ENCODE measurements around the gene OPALIN.

Gene OPALIN

DNA sequence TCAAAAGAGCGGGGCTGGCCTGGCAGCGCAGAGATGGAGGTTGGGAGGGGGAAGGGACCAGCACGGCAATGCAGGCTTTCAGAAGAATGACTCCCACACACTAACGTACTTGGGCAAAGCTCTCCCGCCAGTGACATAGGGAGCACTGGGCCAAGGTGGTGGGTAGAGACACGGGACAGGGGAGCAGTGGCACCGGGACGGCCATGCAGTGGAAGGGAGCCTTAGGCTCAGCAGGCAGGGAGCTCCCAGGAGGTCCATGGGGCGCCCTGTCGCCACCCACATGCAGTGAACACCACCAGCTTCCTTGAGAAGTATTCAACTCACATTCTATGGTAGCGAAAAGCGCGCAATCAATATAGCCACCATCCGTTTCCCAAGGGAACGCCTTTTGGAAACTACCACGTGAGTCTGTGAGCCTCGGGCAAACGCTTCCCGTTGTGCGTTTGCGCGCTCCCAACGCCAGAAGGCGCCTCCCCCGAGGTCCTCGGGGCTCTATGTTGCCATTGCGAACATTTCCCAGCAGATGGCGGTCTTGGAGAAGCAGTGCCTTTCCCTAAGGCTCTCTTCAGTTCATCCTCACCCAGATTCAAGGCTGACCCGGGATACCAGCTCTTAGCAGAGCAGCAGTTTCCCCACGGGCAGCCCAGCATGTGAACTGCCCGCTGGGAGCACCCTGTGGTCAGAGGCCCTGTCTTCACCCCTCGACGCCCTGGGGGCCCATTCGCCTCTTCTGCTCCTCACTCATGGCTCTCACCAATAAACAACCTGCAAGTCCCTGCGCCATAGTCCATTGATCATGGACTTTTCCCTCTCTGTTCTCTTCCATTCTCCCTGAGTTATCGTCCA lies 16.4 kb upstream of the OPALIN start:
- TF ChIP-seq POLR2AphosphoS5 (IDR thresholded peaks at IDR 0.05; ENCODE audit: low read depth, low read length): no peak
- TF ChIP-seq FOXP2 (optimal IDR thresholded peaks at IDR 0.05; ENCODE audit: borderline replicate concordance, extremely low read depth, extremely low read length, insufficient read depth): peak; percentile 35

DNA sequence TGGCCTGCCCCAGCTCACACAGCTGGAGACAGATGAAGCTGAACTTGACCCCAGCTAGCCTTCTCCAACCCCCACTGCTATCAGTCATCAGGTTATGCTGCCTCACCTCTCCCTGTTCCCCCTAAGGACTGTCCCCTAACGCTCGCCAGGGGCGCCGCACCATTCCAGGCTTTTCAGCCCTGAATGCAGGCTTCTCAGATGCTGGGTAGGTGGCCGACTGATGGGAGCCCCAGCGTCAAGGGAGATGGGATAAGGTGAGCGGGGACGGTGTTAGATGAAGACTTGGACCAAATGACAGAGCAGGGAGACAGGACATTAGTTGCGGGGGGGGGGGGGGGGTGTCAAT lies 15.8 kb upstream of the OPALIN start:
- no peak for TF ChIP-seq TAF1 (IDR thresholded peaks at IDR 0.05; ENCODE audit: borderline replicate concordance, insufficient read depth, low read length)
- no peak for TF ChIP-seq SIN3A (IDR thresholded peaks at IDR 0.05; ENCODE audit: borderline replicate concordance, insufficient read depth, low read length)
- TF ChIP-seq, protein P1, sequence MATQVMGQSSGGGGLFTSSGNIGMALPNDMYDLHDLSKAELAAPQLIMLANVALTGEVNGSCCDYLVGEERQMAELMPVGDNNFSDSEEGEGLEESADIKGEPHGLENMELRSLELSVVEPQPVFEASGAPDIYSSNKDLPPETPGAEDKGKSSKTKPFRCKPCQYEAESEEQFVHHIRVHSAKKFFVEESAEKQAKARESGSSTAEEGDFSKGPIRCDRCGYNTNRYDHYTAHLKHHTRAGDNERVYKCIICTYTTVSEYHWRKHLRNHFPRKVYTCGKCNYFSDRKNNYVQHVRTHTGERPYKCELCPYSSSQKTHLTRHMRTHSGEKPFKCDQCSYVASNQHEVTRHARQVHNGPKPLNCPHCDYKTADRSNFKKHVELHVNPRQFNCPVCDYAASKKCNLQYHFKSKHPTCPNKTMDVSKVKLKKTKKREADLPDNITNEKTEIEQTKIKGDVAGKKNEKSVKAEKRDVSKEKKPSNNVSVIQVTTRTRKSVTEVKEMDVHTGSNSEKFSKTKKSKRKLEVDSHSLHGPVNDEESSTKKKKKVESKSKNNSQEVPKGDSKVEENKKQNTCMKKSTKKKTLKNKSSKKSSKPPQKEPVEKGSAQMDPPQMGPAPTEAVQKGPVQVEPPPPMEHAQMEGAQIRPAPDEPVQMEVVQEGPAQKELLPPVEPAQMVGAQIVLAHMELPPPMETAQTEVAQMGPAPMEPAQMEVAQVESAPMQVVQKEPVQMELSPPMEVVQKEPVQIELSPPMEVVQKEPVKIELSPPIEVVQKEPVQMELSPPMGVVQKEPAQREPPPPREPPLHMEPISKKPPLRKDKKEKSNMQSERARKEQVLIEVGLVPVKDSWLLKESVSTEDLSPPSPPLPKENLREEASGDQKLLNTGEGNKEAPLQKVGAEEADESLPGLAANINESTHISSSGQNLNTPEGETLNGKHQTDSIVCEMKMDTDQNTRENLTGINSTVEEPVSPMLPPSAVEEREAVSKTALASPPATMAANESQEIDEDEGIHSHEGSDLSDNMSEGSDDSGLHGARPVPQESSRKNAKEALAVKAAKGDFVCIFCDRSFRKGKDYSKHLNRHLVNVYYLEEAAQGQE (IDR thresholded peaks at IDR 0.05; ENCODE audit: insufficient read depth in 1 of 2, low read depth in 2 of 2, low read length in 2 of 2): no peak
- no peak for TF ChIP-seq POLR2AphosphoS5 (IDR thresholded peaks at IDR 0.05; ENCODE audit: low read depth, low read length)
- TF ChIP-seq FOXP2 (optimal IDR thresholded peaks at IDR 0.05; ENCODE audit: borderline replicate concordance, extremely low read depth, extremely low read length, insufficient read depth): no peak

DNA sequence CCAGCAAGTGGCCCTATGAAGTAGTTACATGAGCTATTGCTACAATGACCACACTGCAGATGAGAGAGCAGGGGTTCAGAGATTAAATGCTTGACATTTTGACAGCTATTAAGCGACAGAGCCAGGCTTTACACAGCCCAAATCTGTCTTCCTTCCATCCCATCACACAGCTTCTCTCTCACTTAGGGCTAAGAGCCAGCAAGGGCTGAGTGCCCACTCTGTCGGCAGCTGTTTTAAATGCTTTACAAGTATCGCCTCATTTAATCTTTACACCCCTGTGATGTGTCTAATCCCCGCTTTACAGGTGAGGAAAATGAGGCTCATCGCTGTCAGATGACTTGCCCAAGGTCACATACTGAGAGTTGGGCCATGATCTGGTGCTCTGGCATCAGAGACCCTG lies 15.2 kb upstream of the OPALIN start:
- TF ChIP-seq SIN3A (IDR thresholded peaks at IDR 0.05; ENCODE audit: borderline replicate concordance, insufficient read depth, low read length): no peak
- no peak for TF ChIP-seq POLR2AphosphoS5 (IDR thresholded peaks at IDR 0.05; ENCODE audit: low read depth, low read length)
- TF ChIP-seq FOXP2 (optimal IDR thresholded peaks at IDR 0.05; ENCODE audit: borderline replicate concordance, extremely low read depth, extremely low read length, insufficient read depth): no peak
- TF ChIP-seq, protein P1 (IDR thresholded peaks at IDR 0.05; ENCODE audit: insufficient read depth in 1 of 2, low read depth in 2 of 2, low read length in 2 of 2): no peak
- no peak for TF ChIP-seq TAF1 (IDR thresholded peaks at IDR 0.05; ENCODE audit: borderline replicate concordance, insufficient read depth, low read length)

DNA sequence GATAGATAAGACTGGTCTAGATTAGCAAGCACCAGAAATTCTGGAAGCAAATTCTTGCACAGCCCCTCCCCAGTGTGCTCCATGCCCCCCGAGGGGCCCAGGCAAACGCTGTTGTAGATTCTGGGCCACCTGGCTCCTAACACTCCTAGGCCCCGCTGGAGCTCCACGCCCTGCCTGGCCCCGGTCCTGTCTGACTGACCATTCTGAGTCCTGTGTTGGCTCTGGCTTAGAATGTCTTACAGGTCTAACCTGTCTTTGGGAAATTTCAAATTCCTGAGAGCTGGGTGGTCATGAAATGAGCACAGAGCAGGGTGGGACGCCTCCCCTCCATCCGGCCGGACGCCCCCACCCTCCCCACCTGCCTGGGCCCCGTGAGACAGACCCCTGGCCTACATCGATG lies 12.6 kb upstream of the OPALIN start:
- no peak for TF ChIP-seq TAF1 (IDR thresholded peaks at IDR 0.05; ENCODE audit: borderline replicate concordance, insufficient read depth, low read length)
- TF ChIP-seq, protein P1 (IDR thresholded peaks at IDR 0.05; ENCODE audit: insufficient read depth in 1 of 2, low read depth in 2 of 2, low read length in 2 of 2): no peak
- TF ChIP-seq POLR2AphosphoS5 (IDR thresholded peaks at IDR 0.05; ENCODE audit: low read depth, low read length): no peak
- TF ChIP-seq SIN3A (IDR thresholded peaks at IDR 0.05; ENCODE audit: borderline replicate concordance, insufficient read depth, low read length): no peak
- TF ChIP-seq FOXP2 (optimal IDR thresholded peaks at IDR 0.05; ENCODE audit: borderline replicate concordance, extremely low read depth, extremely low read length, insufficient read depth): no peak

DNA sequence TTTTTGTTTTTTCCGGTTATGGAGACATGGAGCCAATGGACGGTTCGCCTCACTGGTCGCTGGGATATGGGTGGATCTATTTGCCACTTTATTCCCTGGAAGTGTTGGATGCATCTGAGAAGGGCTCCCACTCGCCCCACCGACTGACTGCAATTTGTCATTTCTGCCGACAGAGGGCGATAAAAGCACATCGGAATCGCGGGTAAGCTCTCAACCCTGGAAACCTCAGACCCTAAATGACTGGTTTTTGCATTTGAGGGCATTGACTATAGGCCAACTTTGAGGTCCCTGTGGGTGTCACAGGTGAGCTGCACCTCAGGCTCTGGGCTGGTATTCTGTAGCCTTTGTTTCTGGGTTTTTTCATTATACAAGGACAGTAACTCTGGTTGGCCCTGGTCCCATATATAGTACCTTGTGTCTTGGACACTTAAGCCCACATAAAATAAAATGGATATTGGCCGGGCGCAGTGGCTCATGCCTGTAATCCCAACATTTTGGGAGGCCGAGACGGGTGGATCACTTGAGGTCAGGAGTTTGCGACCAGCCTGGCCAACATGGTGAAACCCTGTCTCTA lies 11.9 kb upstream of the OPALIN start:
- TF ChIP-seq TAF1 (IDR thresholded peaks at IDR 0.05; ENCODE audit: borderline replicate concordance, insufficient read depth, low read length) (no peak), POLR2AphosphoS5 (IDR thresholded peaks at IDR 0.05; ENCODE audit: low read depth, low read length) (no peak), SIN3A (IDR thresholded peaks at IDR 0.05; ENCODE audit: borderline replicate concordance, insufficient read depth, low read length) (no peak), FOXP2 (optimal IDR thresholded peaks at IDR 0.05; ENCODE audit: borderline replicate concordance, extremely low read depth, extremely low read length, insufficient read depth) (no peak)
- TF ChIP-seq, protein P1 (IDR thresholded peaks at IDR 0.05; ENCODE audit: insufficient read depth in 1 of 2, low read depth in 2 of 2, low read length in 2 of 2): no peak
